Activated naive CD4-positive, alpha-beta T cell treated with anti-CD3 and anti-CD28 coated beads, Interleukin-2, amount 50 U/mL, for 24 hours (primary cell): ENCODE results near the gene KDELR1.

ENCODE experiments used
- H3K27ac Mint-ChIP-seq: one replicate; pipeline ENCODE4 v1.8.0; 2021; ENCODE audit warnings: mild to moderate bottlenecking, mixed read lengths
- H3K27me3 Mint-ChIP-seq: one replicate; pipeline ENCODE4 v1.8.0; 2021; ENCODE audit warnings: mixed read lengths
- H3K36me3 Mint-ChIP-seq: one replicate; pipeline ENCODE4 v1.8.0; 2021; ENCODE audit warnings: mixed read lengths
- H3K4me1 Mint-ChIP-seq: one replicate; pipeline ENCODE4 v1.8.0; 2021; ENCODE audit warnings: mixed read lengths
- H3K4me3 Mint-ChIP-seq: one replicate; pipeline ENCODE4 v1.8.0; 2021; ENCODE audit warnings: mild to moderate bottlenecking, mixed read lengths
- H3K9me3 Mint-ChIP-seq: one replicate; pipeline ENCODE4 v1.8.0; 2021; ENCODE audit warnings: mixed read lengths

KDELR1 gene

GRCh38 chr19:48391100-48392005 lies at the start of gene KDELR1:
TSS of gene KDELR1 (minus strand) at chr19:48391551. CDS start at chr19:48391358, 193 bp downstream.
- H3K36me3 Mint-ChIP-seq: peaks cover 3% of the 10 kb centered on the region
- peaks cover 42% of the 10 kb centered on the region for H3K4me1 Mint-ChIP-seq
- peaks cover 11% of the 10 kb centered on the region for H3K27me3 Mint-ChIP-seq
- H3K4me3 Mint-ChIP-seq: peak within 1 kb of the TSS; percentile 90
- peak within 1 kb of the TSS; percentile 97 for H3K27ac Mint-ChIP-seq
- H3K9me3 Mint-ChIP-seq: no peaks in the 10 kb centered on the region

DNA sequence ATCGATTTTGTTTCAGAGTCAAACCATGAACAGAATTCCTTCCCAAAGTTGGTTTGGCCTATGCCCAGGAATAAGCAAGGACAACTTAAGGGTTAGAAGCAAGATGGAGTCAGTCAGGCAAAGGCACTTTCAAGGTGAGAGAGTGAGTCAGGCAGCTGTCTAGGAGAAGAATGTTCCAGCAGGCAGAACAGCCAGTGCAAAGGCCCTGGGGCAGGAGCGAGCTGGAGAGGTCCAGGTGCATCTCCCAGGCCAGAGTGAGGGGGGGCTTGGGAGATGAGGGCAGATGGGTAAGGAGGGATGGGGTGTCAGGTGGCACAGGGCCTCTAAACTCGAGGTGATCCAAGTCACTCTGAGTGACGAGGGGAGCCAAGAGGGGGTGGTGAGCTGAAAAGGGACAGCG lies 45.2 kb upstream of the KDELR1 start:
- H3K4me3 Mint-ChIP-seq: no peak overlapping the region
- no peaks in the 10 kb centered on the region for H3K9me3 Mint-ChIP-seq
- no peaks in the 10 kb centered on the region for H3K36me3 Mint-ChIP-seq
- H3K27ac Mint-ChIP-seq: no peak overlapping the region
- H3K4me1 Mint-ChIP-seq: peaks cover 3% of the 10 kb centered on the region
- H3K27me3 Mint-ChIP-seq: peaks cover 15% of the 10 kb centered on the region

DNA sequence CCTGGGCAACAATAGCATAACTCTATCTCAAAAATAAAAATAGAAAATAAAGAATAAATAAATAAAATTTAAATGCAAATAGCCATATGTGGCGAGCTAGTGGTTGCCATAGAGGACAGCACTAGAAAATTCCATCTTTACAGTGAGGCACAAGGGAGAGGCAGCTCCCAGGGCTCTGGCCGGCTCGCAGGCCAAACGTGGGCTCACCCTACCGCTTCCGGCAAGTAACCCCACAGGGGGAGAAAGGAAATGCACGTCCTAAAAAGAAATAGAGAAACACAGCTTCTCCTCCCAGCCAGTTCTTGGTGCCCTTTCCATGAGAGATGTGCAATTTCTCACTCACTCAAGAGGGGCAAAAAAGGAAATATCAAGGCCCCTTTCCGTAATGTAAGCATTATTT lies 42.0 kb upstream of the KDELR1 start:
- Mint-ChIP-seq H3K27me3 (peaks cover 10% of the 10 kb centered on the region), H3K9me3 (no peaks in the 10 kb centered on the region), H3K27ac (no peak overlapping the region), H3K36me3 (no peaks in the 10 kb centered on the region), H3K4me3 (no peak overlapping the region), H3K4me1 (no peaks in the 10 kb centered on the region)

- peaks cover 6% of the 10 kb centered on the region for H3K4me1 Mint-ChIP-seq
- H3K27ac Mint-ChIP-seq: no peak overlapping the region
- H3K27me3 Mint-ChIP-seq: no peaks in the 10 kb centered on the region
- H3K9me3 Mint-ChIP-seq: no peaks in the 10 kb centered on the region
- no peak overlapping the region for H3K4me3 Mint-ChIP-seq
- H3K36me3 Mint-ChIP-seq: no peaks in the 10 kb centered on the region
Observed at GRCh38 chr19:48428670-48429069, 37.3 kb upstream of the KDELR1 start.

DNA sequence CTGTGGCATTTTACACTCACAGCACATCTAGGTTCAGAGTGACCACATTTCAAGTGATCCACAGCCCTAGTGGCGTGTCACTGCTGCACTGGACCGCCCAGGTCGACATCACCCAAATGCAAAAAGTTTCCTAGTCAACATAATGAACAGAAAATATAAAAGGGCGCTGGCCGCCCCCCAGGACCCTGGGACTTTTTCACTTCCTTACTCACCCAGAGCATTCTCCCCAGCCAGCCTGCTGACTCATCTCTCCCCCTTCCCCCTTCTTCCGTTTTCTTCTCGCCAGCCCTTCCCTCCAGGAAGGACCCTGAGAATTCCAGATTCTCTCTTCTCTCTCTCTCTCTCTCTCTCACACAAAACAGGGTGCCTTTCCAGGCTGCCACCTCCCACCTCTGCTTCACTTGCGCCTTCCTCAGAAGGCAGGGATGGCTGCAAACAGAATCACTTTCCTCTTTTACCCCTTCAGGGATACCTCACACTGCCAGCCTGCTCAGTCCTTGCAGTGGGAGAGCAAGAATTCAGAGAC lies 33.4 kb upstream of the KDELR1 start:
- Mint-ChIP-seq H3K4me1 (peaks cover 6% of the 10 kb centered on the region), H3K36me3 (no peaks in the 10 kb centered on the region), H3K27me3 (peaks cover 2% of the 10 kb centered on the region), H3K4me3 (no peak overlapping the region), H3K27ac (no peak overlapping the region), H3K9me3 (no peaks in the 10 kb centered on the region)

DNA sequence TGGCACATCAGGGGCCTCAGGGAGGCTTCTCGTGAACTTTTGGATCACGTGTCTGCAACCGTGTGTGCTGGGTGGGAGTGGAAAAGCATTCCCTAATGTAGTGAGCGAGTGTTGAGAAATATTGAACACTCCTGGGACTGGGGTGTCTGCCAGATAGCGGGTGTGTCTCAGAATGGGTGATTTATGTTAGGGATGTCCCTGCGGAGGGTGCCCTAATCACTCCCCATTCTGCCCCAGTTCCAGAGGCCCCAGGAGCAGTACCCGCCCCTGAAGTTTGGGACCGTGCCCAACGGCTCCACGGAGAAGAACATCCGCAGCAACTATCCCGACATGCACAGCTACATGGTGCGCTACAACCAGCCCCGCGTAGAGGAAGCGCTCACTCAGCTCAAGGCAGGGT lies 30.2 kb upstream of the KDELR1 start:
- H3K27ac Mint-ChIP-seq: no peak overlapping the region
- H3K4me1 Mint-ChIP-seq: peaks cover 14% of the 10 kb centered on the region
- H3K9me3 Mint-ChIP-seq: no peaks in the 10 kb centered on the region
- H3K36me3 Mint-ChIP-seq: no peaks in the 10 kb centered on the region
- peaks cover 5% of the 10 kb centered on the region for H3K27me3 Mint-ChIP-seq
- no peak overlapping the region for H3K4me3 Mint-ChIP-seq

GRCh38 chr19:48419158-48419920 lies 28.0 kb upstream of the KDELR1 start:
- Mint-ChIP-seq H3K4me1 (peaks cover 18% of the 10 kb centered on the region), H3K27me3 (peaks cover 6% of the 10 kb centered on the region), H3K4me3 (peak overlapping the region; percentile 74), H3K27ac (peak overlapping the region; percentile 79), H3K36me3 (no peaks in the 10 kb centered on the region), H3K9me3 (no peaks in the 10 kb centered on the region)

DNA sequence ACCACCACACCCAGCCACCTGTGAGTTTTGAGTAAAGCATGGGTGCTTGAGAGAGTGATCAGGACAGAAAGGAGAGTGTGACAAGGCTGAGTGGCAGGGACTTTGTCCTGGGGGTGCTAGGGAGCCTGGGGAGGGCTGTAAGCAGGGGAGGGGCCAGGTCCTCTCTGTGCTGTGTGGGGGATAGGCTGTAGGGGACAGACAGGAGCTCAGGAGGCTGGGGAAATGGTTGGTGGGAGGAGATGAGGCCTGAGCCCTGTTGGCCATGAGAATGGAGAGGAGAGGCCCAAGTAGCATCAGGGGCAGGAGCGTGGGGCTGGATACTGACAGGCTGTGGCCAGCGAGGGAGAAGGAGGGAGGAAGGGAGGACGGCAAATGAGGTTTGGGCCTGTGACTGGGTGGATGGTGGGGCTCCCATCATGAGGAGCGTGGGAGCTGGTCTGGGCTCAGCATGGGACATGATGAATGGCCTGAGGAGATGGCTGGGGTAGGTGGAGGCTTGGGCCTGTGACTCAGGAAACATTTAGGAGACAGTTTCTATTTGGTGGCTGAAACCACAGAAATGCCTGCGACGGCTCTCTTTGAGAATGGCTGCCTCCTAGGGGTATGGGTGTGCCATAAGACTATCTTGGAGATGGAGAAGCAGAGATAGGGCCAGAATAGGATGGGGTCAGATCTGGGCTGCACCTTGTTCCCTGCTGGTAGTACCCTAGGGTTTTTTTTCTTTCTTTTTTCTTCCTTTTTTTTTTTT lies 27.1 kb upstream of the KDELR1 start:
- Mint-ChIP-seq H3K4me1 (peaks cover 18% of the 10 kb centered on the region), H3K27ac (no peak overlapping the region), H3K4me3 (peak overlapping the region; percentile 74), H3K36me3 (no peaks in the 10 kb centered on the region), H3K9me3 (no peaks in the 10 kb centered on the region), H3K27me3 (peaks cover 6% of the 10 kb centered on the region)

GRCh38 chr19:48417421-48417820 lies 26.1 kb upstream of the KDELR1 start:
- Mint-ChIP-seq H3K27ac (no peak overlapping the region), H3K4me3 (no peak overlapping the region), H3K36me3 (no peaks in the 10 kb centered on the region), H3K9me3 (no peaks in the 10 kb centered on the region), H3K4me1 (peaks cover 18% of the 10 kb centered on the region), H3K27me3 (peaks cover 4% of the 10 kb centered on the region)

- Mint-ChIP-seq H3K27me3 (peaks cover 4% of the 10 kb centered on the region), H3K9me3 (no peaks in the 10 kb centered on the region), H3K36me3 (no peaks in the 10 kb centered on the region), H3K4me3 (peak overlapping the region; percentile 15), H3K4me1 (peaks cover 18% of the 10 kb centered on the region), H3K27ac (no peak overlapping the region)
Observed at GRCh38 chr19:48415806-48416221, 24.5 kb upstream of the KDELR1 start.

GRCh38 chr19:48415395-48415794 lies 24.0 kb upstream of the KDELR1 start:
- H3K4me1 Mint-ChIP-seq: peaks cover 18% of the 10 kb centered on the region
- peak overlapping the region; percentile 11 for H3K4me3 Mint-ChIP-seq

DNA sequence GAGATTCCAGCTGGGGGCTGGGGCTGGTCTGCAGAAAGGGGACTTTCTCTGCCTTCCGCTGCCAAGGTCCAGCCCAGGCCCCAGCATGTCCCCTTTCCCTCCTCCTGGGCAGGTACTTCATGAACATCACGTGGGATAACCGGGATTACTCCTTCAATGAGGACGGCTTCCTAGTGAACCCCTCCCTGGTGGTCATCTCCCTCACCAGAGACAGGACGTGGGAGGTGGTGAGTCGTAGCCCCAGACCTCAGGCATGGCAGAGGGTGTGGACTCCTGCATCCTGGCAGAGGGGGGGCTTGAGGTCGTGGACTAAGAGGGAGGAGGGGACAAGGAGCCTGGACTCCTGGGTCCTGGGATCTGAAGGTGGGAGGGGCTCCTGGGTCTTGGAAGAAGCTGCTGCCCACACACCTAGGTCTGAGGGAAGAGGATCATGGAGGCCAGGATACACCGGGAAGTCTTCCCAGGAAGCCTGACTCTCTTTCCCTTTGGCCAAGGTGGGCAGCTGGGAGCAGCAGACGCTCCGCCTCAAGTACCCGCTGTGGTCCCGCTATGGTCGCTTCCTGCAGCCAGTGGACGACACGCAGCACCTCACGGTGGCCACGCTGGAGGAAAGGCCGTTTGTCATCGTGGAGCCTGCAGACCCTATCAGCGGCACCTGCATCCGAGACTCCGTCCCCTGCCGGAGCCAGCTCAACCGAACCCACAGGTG lies 22.7 kb upstream of the KDELR1 start:
- H3K4me3 Mint-ChIP-seq: no peak overlapping the region
- H3K9me3 Mint-ChIP-seq: no peaks in the 10 kb centered on the region
- H3K27ac Mint-ChIP-seq: no peak overlapping the region
- peaks cover 4% of the 10 kb centered on the region for H3K27me3 Mint-ChIP-seq
- peaks cover 16% of the 10 kb centered on the region for H3K4me1 Mint-ChIP-seq
- H3K36me3 Mint-ChIP-seq: no peaks in the 10 kb centered on the region

More at GRCh38 chr19:48415395-48415794, 24.0 kb upstream of the KDELR1 start:
- H3K27ac Mint-ChIP-seq: no peak overlapping the region
- H3K9me3 Mint-ChIP-seq: no peaks in the 10 kb centered on the region
- no peaks in the 10 kb centered on the region for H3K36me3 Mint-ChIP-seq
- H3K27me3 Mint-ChIP-seq: peaks cover 4% of the 10 kb centered on the region

GRCh38 chr19:48405850-48406249 lies 14.5 kb upstream of the KDELR1 start:
- peaks cover 4% of the 10 kb centered on the region for H3K27me3 Mint-ChIP-seq
- H3K9me3 Mint-ChIP-seq: no peaks in the 10 kb centered on the region
- H3K36me3 Mint-ChIP-seq: peaks cover 1% of the 10 kb centered on the region
- no peak overlapping the region for H3K27ac Mint-ChIP-seq
- peaks cover 4% of the 10 kb centered on the region for H3K4me1 Mint-ChIP-seq
- no peak overlapping the region for H3K4me3 Mint-ChIP-seq

GRCh38 chr19:48405010-48405659 lies 13.8 kb upstream of the KDELR1 start:
- Mint-ChIP-seq H3K27ac (no peak overlapping the region), H3K4me1 (peaks cover 4% of the 10 kb centered on the region), H3K9me3 (no peaks in the 10 kb centered on the region), H3K4me3 (no peak overlapping the region), H3K27me3 (peaks cover 4% of the 10 kb centered on the region), H3K36me3 (peaks cover 1% of the 10 kb centered on the region)
